AG04450 (cell line): Measurements from ENCODE around the gene FGR. TPM values are rescaled to one million over a fixed set of nuclear protein-coding genes. Genes with fewer than 3 reads are reported as not detected.

ENCODE experiments used
- CTCF ChIA-PET: fragments of 300-600, 350-600 bp; formaldehyde crosslinking; extraction: SDS; loops from one replicate; lab custom pipeline; 2022; ENCODE audit warnings: antibody characterized with exemption, inconsistent platforms; lab: Charles Lee
- POLR2A ChIA-PET: fragments of 350-600 bp; formaldehyde crosslinking; extraction: SDS; loops from one replicate; lab custom pipeline; 2021; ENCODE audit warnings: antibody characterized with exemption, inconsistent platforms; lab: Yijun Ruan, JAX
- DNase-seq: peaks from one replicate; pipeline ENCODE4 v3.0.0-alpha.2; 2011; ENCODE audit warnings: low read depth, low spot score
- H3K27ac ChIP-seq: one replicate; pipeline ENCODE4 v1.5.1; 2012; ENCODE audit warnings: low read depth, low read length, control low read depth
- H3K27me3 ChIP-seq: one replicate; pipeline ENCODE4 v1.6.0; 2012; ENCODE audit warnings: low read length; ENCODE audit not compliant: control insufficient read depth, insufficient read depth
- H3K4me3 ChIP-seq: 2 replicates; pipeline ENCODE4 v1.5.1; 2011; ENCODE audit warnings: mild to moderate bottlenecking, low read depth, low read length, control low read depth
- H3K9me3 ChIP-seq: 2 replicates; pipeline ENCODE4 v1.5.1; 2012; ENCODE audit warnings: low read length; ENCODE audit not compliant: control insufficient read depth, insufficient read depth
- CTCF ChIP-seq: IDR thresholded peaks from 2 replicates; pipeline ENCODE4 v1.5.1; 2011; ENCODE audit warnings: low read depth, low read length, control low read depth, inconsistent platforms
- polyA plus RNA-seq: library from polyadenylated mRNA; depleted of rRNA; stranded (reverse); fragments of >200 nt; gene quantifications from 2 replicates; pipeline ENCODE4 v1.2.3, GENCODE V29; 2011

The FGR gene
- polyA plus RNA-seq, 1 experiment, result not detected

GRCh38 chr1:27627061-27627460, 7.9 kb downstream of the FGR start:
- no peaks in the 10 kb centered on the region for H3K9me3 ChIP-seq
- DNase-seq, result no peak
- H3K27me3 ChIP-seq, result peaks cover 26% of the 10 kb centered on the region
- H3K27ac ChIP-seq, result no peak overlapping the region
- no peak overlapping the region for H3K4me3 ChIP-seq
- POLR2A ChIA-PET, result no interaction called here
- CTCF ChIA-PET, result interaction anchor here (0.6 to 0.7 kb wide), 2 partner anchors 232 to 1227 kb away, joined by 3 to 6 read pairs; no protein-coding TSS in a partner anchor
- TF ChIP-seq CTCF, result no peak

- H3K4me3 ChIP-seq, result no peak overlapping the region
- peaks cover 27% of the 10 kb centered on the region for H3K27me3 ChIP-seq
- no peak overlapping the region for H3K27ac ChIP-seq
- ChIA-PET CTCF (interaction anchor here (0.6 to 1.9 kb wide), 3 partner anchors 17 to 1226 kb away, joined by 3 to 6 read pairs (median 6); no protein-coding TSS in a partner anchor), POLR2A (no interaction called here)
- TF ChIP-seq CTCF, result no peak
- no peak for DNase-seq
- no peaks in the 10 kb centered on the region for H3K9me3 ChIP-seq
Measured at GRCh38 chr1:27626031-27626935, 8.7 kb downstream of the FGR start.

DNA sequence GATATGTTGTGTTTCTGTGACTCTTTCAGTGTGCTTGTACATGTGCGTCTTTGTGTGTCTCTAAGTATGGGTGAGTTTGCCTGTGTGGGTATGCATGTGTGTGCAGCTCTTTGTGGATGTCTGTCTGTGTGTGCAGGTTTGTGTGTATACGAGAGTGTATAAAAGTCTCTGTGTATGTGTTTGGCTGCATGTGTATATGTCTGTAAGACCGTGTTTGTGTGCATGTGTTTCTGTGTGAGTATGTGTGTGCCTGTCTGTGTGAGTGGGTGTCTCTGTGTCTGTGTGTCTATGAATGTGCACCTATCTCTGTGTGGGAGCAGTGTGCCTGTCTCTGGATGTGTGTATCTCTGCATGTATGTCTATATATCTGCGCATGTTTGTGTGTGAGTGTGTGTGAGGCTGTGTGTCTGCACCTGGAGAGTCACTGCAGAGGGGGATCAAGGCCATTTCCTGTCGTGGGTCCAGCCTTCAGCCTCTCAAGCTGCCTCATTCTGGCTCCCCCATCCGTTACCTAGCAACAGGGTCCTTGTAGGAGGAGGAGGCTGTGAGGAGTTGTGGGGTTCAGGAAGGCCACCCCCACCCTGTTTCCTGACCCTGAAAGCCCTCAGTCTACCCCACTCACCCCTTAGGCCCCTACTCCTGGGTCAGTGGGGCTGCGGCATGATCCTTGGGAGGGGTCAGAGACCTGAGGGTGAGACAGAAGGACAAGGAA, 10.4 kb downstream of the FGR start:
- POLR2A ChIA-PET, result no interaction called here
- TF ChIP-seq CTCF, result no peak
- Histone ChIP-seq H3K4me3 (no peak overlapping the region), H3K27me3 (peaks cover 20% of the 10 kb centered on the region), H3K27ac (no peak overlapping the region), H3K9me3 (no peaks in the 10 kb centered on the region)
- CTCF ChIA-PET, result interaction anchor here (1.9 kb wide), 1 partner anchor 16 kb away, joined by 6 read pairs; no protein-coding TSS in a partner anchor
- no peak for DNase-seq

GRCh38 chr1:27623327-27624212, 11.4 kb downstream of the FGR start:
- ChIA-PET POLR2A (interaction anchor here (0.5 to 0.7 kb wide), 2 partner anchors 19 to 151 kb away, joined by 6 to 7 read pairs; partner anchors contain the start of gene AHDC1), CTCF (interaction anchor here (1.0 kb wide), 1 partner anchor 16 kb away, joined by 4 read pairs; no protein-coding TSS in a partner anchor)
- H3K27ac ChIP-seq, result no peak overlapping the region
- TF ChIP-seq CTCF, result no peak
- DNase-seq, result no peak
- H3K4me3 ChIP-seq, result no peak overlapping the region
- H3K9me3 ChIP-seq, result no peaks in the 10 kb centered on the region
- peaks cover 17% of the 10 kb centered on the region for H3K27me3 ChIP-seq
